ENCODE measurements around the gene ESRRB.

The ESRRB gene

GRCh38 chr14:76375947-76376404 is at the start of gene ESRRB:
TSS of gene ESRRB (plus strand) at chr14:76376137. CDS start at chr14:76376402, 265 bp downstream.
- no peak for DNase-seq

- DNase-seq: no peak
These were observed 48.8 kb upstream of the ESRRB start for GRCh38 chr14:76326918-76327689.

- no peak for DNase-seq
These were observed 47.3 kb upstream of the ESRRB start for GRCh38 chr14:76328457-76329137.

GRCh38 chr14:76329154-76329928 is 46.6 kb upstream of the ESRRB start:
- no peak for DNase-seq

GRCh38 chr14:76329951-76330350 is 46.0 kb upstream of the ESRRB start:
- no peak for DNase-seq

- no peak for DNase-seq
These were observed 45.3 kb upstream of the ESRRB start for GRCh38 chr14:76330411-76331327.

GRCh38 chr14:76331328-76332011 is 44.5 kb upstream of the ESRRB start:
- no peak for DNase-seq

GRCh38 chr14:76333664-76334063 is 42.3 kb upstream of the ESRRB start:
- DNase-seq: no peak

- no peak for DNase-seq
These were observed 41.6 kb upstream of the ESRRB start for GRCh38 chr14:76334316-76334715.

GRCh38 chr14:76336876-76337275 is 39.1 kb upstream of the ESRRB start:
- no peak for DNase-seq

GRCh38 chr14:76337635-76338545 is 38.0 kb upstream of the ESRRB start:
- no peak for DNase-seq

GRCh38 chr14:76339728-76340615 is 36.0 kb upstream of the ESRRB start:
- no peak for DNase-seq

GRCh38 chr14:76343386-76343785 is 32.6 kb upstream of the ESRRB start:
- no peak for DNase-seq

GRCh38 chr14:76346391-76347160 is 29.4 kb upstream of the ESRRB start:
- DNase-seq: no peak

GRCh38 chr14:76348898-76349297 is 27.0 kb upstream of the ESRRB start:
- peak; percentile 35 for DNase-seq

- no peak for DNase-seq
These were observed 25.9 kb upstream of the ESRRB start for GRCh38 chr14:76349993-76350392.

GRCh38 chr14:76350671-76351070 is 25.3 kb upstream of the ESRRB start:
- DNase-seq: no peak

GRCh38 chr14:76351941-76352340 is 24.0 kb upstream of the ESRRB start:
- DNase-seq: no peak

Measured in NCI-H226 (cell line).